ENCODE measurements around the gene ZCCHC8. TPM values are rescaled to one million over a fixed set of nuclear protein-coding genes. Genes with fewer than 3 reads are reported as not detected.
A peak's percentile ranks its signal among the peaks of the same experiment; 100 is the strongest.

ZCCHC8 gene
- polyA plus RNA-seq, 2 of the 4 experiments (the other 2 are of a cell fraction) = 20.9 to 40.1 TPM

- Histone ChIP-seq H3K4me2 (no peak overlapping the region), H3K9me3 (no peaks in the 10 kb centered on the region), H3K4me3 (no peak overlapping the region), H3K27ac (no peak overlapping the region), H3K4me1 (no peaks in the 10 kb centered on the region)
- FAIRE-seq (no peak), ATAC-seq (no peak), DNase-seq (ENCODE audit: low read depth in 1 of 2, low spot score in 1 of 2) (no peak)
- ChIA-PET CTCF (interaction anchor here (0.6 kb wide), 1 partner anchor 179 kb away, joined by 3 read pairs; no protein-coding TSS in a partner anchor), POLR2A (no interaction called here)
- TF ChIP-seq KDM5A (IDR thresholded peaks at IDR 0.05) (no peak), MAZ (IDR thresholded peaks at IDR 0.05; ENCODE audit: borderline replicate concordance, low read depth, low read length) (no peak), POLR2AphosphoS2 (conservative IDR thresholded peaks at IDR 0.05; ENCODE audit: low read length) (no peak), PHF8 (IDR thresholded peaks at IDR 0.05; ENCODE audit: borderline replicate concordance, low read depth) (no peak), ZC3H11A (IDR thresholded peaks at IDR 0.05) (no peak), BHLHE40 (IDR thresholded peaks at IDR 0.05; ENCODE audit: low read depth, low read length) (no peak), RARB (CRISPR knock-in tag; IDR thresholded peaks at IDR 0.05) (no peak), CBX2 (IDR thresholded peaks at IDR 0.05; ENCODE audit: borderline replicate concordance, low read depth) (no peak), SMC3 (IDR thresholded peaks at IDR 0.05) (no peak), E2F6 (IDR thresholded peaks at IDR 0.05; ENCODE audit: borderline replicate concordance, low read depth) (no peak), FOXS1 (CRISPR knock-in tag; IDR thresholded peaks at IDR 0.05) (no peak), EP300 (IDR thresholded peaks at IDR 0.05) (no peak), FOSL2 (IDR thresholded peaks at IDR 0.05) (no peak), FOSL2 (CRISPR knock-in tag; IDR thresholded peaks at IDR 0.05) (no peak), FOSB (CRISPR knock-in tag; IDR thresholded peaks at IDR 0.05) (no peak)
- 82% methylated on average over 5 of the region's 5 CpGs for WGBS (ENCODE audit: missing lambda C conversion rate)
These were observed 46.6 kb upstream of the ZCCHC8 start for GRCh38 chr12:122547330-122547729.

GRCh38 chr12:122545855-122546254 is 45.1 kb upstream of the ZCCHC8 start:
- H3K4me2 ChIP-seq = no peak overlapping the region
- ChIA-PET POLR2A (no interaction called here), CTCF (interaction anchor here (0.6 kb wide), 1 partner anchor 15 kb away, joined by 3 read pairs; no protein-coding TSS in a partner anchor)
- 91% methylated on average over 2 of the region's 2 CpGs for WGBS (ENCODE audit: missing lambda C conversion rate)
- FAIRE-seq (no peak), ATAC-seq (no peak), DNase-seq (ENCODE audit: low read depth in 1 of 2, low spot score in 1 of 2) (no peak)
- TF ChIP-seq ZFP36 (IDR thresholded peaks at IDR 0.05; ENCODE audit: borderline replicate concordance, partially characterized antibody) = no peak
- no peak for TF ChIP-seq ZNF302 (CRISPR knock-in tag; IDR thresholded peaks at IDR 0.05)
- TF ChIP-seq TP53 (CRISPR knock-in tag; IDR thresholded peaks at IDR 0.05) = no peak
- no peaks in the 10 kb centered on the region for H3K4me1 ChIP-seq
- H3K9me3 ChIP-seq = no peaks in the 10 kb centered on the region
- H3K27ac ChIP-seq = no peak overlapping the region
- H3K4me3 ChIP-seq = no peak overlapping the region

- ATAC-seq = no peak
- POLR2A ChIA-PET = no interaction called here
- peak; percentile 7 for FAIRE-seq
- no peaks in the 10 kb centered on the region for H3K4me1 ChIP-seq
- TF ChIP-seq PHF8 (IDR thresholded peaks at IDR 0.05; ENCODE audit: borderline replicate concordance, low read depth) = no peak
- H3K4me3 ChIP-seq = no peak overlapping the region
- H3K27ac ChIP-seq = no peak overlapping the region
- no peak overlapping the region for H3K4me2 ChIP-seq
- no peak for DNase-seq (ENCODE audit: low read depth in 1 of 2, low spot score in 1 of 2)
- H3K9me3 ChIP-seq = no peaks in the 10 kb centered on the region
- 93% methylated on average over 2 of the region's 2 CpGs for WGBS (ENCODE audit: missing lambda C conversion rate)
- CTCF ChIA-PET = no interaction called here
These were observed 43.8 kb upstream of the ZCCHC8 start for GRCh38 chr12:122544537-122544936.

- Histone ChIP-seq H3K27ac (no peak overlapping the region), H3K4me1 (no peaks in the 10 kb centered on the region), H3K4me3 (no peak overlapping the region), H3K4me2 (no peak overlapping the region), H3K9me3 (no peaks in the 10 kb centered on the region)
- ATAC-seq (no peak), DNase-seq (ENCODE audit: low read depth in 1 of 2, low spot score in 1 of 2) (no peak), FAIRE-seq (no peak)
- ChIA-PET CTCF (no interaction called here), POLR2A (interaction anchor here (2.2 kb wide), 1 partner anchor 12 kb away, joined by 12 read pairs; the partner anchor contains the start of genes KNTC1 and RSRC2)
- WGBS (ENCODE audit: missing lambda C conversion rate) = 94% methylated on average over 5 of the region's 5 CpGs
- TF ChIP-seq ZNF302 (CRISPR knock-in tag; IDR thresholded peaks at IDR 0.05) (no peak), PHF8 (IDR thresholded peaks at IDR 0.05; ENCODE audit: borderline replicate concordance, low read depth) (no peak), FOSB (CRISPR knock-in tag; IDR thresholded peaks at IDR 0.05) (no peak), CBX8 (IDR thresholded peaks at IDR 0.05) (no peak), GATA3 (IDR thresholded peaks at IDR 0.05; ENCODE audit: borderline replicate concordance) (no peak), HES2 (IDR thresholded peaks at IDR 0.05) (no peak), TFCP2L1 (CRISPR knock-in tag; IDR thresholded peaks at IDR 0.05) (no peak), CEBPB (IDR thresholded peaks at IDR 0.05) (no peak), NPAS2 (CRISPR knock-in tag; IDR thresholded peaks at IDR 0.05; ENCODE audit: borderline replicate concordance) (no peak), NFE2L2 (conservative IDR thresholded peaks at IDR 0.05; ENCODE audit: low read length) (no peak)
These were observed 37.8 kb upstream of the ZCCHC8 start for GRCh38 chr12:122538496-122538895.
